ENCODE results near the gene ITGB5. TPM values are rescaled to one million over a fixed set of nuclear protein-coding genes. Genes with fewer than 3 reads are reported as not detected.

ITGB5 gene
- total RNA-seq, 1 donor from 2014 or later: 139 TPM

DNA sequence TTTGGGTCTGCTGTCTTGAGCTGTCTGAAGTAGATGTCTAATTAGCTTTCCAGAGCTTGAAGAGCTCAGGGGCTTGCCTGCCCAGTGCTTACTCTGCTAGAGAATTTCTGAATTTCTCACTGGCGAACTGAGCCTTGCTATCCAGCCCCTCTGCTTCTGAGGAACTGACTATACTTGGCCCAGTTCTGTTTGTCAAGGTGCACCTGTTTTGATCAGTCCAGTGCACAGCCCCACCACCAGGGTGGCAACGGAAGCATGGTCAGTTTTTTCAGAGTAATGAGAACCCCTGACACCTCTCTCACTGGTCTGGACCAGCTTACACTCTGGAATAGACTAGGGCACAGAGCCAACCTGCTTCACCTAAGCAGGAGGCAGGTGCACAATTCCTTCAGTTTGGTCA is 25.2 kb downstream of the ITGB5 start:
- H3K27ac ChIP-seq (ENCODE audit: low read depth, low read length): no peak overlapping the region
- FAIRE-seq (no peak), DNase-seq (ENCODE audit: low read depth) (no peak)
- H3K36me3 ChIP-seq (ENCODE audit: insufficient read depth, low read length): no peaks in the 10 kb centered on the region
- H3K4me3 Mint-ChIP-seq (ENCODE audit: unreplicated experiment): no peak overlapping the region
- H3K9me3 Mint-ChIP-seq (ENCODE audit: unreplicated experiment): no peaks in the 10 kb centered on the region
- H3K9ac ChIP-seq (ENCODE audit: low read length): no peak overlapping the region
- no peaks in the 10 kb centered on the region for H3K27me3 Mint-ChIP-seq (ENCODE audit: low read depth, unreplicated experiment)
- H3K4me1 ChIP-seq (ENCODE audit: insufficient read depth, low read length): peaks cover 29% of the 10 kb centered on the region
- H3K4me2 ChIP-seq (ENCODE audit: low read length): no peak overlapping the region
- H2AFZ ChIP-seq (ENCODE audit: low read depth, low read length): no peak overlapping the region
- peaks cover 10% of the 10 kb centered on the region for H3K36me3 Mint-ChIP-seq (ENCODE audit: low read depth, unreplicated experiment)
- TF ChIP-seq CTCF (IDR thresholded peaks at IDR 0.05; ENCODE audit: insufficient read depth, low read depth, low read length) (no peak), EZH2 (IDR thresholded peaks at IDR 0.05; ENCODE audit: insufficient read depth, low read length) (no peak)
- no peak overlapping the region for H3K27ac Mint-ChIP-seq (ENCODE audit: unreplicated experiment)
- no peaks in the 10 kb centered on the region for H3K9me3 ChIP-seq (ENCODE audit: insufficient read depth, low read depth, low read length)
- H3K79me2 ChIP-seq (ENCODE audit: insufficient read depth, low read length): peaks cover 39% of the 10 kb centered on the region
- peaks cover 28% of the 10 kb centered on the region for H3K4me1 Mint-ChIP-seq (ENCODE audit: low read depth, unreplicated experiment)
- peaks cover 6% of the 10 kb centered on the region for H4K20me1 ChIP-seq (ENCODE audit: insufficient read depth, low read length)
- no peaks in the 10 kb centered on the region for H3K27me3 ChIP-seq (ENCODE audit: insufficient read depth, low read length)
- no peak overlapping the region for H3K4me3 ChIP-seq (ENCODE audit: insufficient read depth, low read depth, low read length)

DNA sequence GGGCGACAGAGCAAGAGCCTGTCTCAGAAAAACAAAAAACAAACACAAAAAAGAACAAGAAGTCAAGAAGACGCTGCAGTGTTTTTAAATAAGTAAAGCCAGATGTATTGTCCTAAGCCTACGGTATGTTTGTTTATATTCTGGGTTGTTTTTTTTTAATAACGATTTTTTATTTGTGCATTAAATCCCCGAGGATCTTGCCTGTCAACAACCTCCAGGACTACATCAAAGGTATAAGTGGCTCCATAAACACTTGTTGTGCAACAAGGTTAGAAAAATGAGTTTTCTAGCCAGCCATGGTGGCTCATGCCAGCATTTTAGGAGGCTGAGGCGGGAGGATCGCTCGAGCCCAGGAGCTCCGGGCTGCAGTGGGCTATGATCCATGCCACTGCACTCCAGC is 26.1 kb downstream of the ITGB5 start:
- FAIRE-seq: no peak
- H3K36me3 Mint-ChIP-seq (ENCODE audit: low read depth, unreplicated experiment): peaks cover 4% of the 10 kb centered on the region

More for the DNA sequence above, 26.1 kb downstream of the ITGB5 start:
- DNase-seq (ENCODE audit: low read depth): no peak
- Mint-ChIP-seq H3K4me1 (ENCODE audit: low read depth, unreplicated experiment) (peaks cover 33% of the 10 kb centered on the region), H3K4me3 (ENCODE audit: unreplicated experiment) (no peak overlapping the region), H3K27ac (ENCODE audit: unreplicated experiment) (peak overlapping the region; percentile 96), H3K27me3 (ENCODE audit: low read depth, unreplicated experiment) (no peaks in the 10 kb centered on the region), H3K9me3 (ENCODE audit: unreplicated experiment) (no peaks in the 10 kb centered on the region)
- Histone ChIP-seq H3K9me3 (ENCODE audit: insufficient read depth, low read depth, low read length) (no peaks in the 10 kb centered on the region), H3K27me3 (ENCODE audit: insufficient read depth, low read length) (no peaks in the 10 kb centered on the region), H3K4me2 (ENCODE audit: low read length) (peak overlapping the region; percentile 50), H3K4me3 (ENCODE audit: insufficient read depth, low read depth, low read length) (no peak overlapping the region), H2AFZ (ENCODE audit: low read depth, low read length) (no peak overlapping the region), H3K4me1 (ENCODE audit: insufficient read depth, low read length) (peaks cover 29% of the 10 kb centered on the region), H3K36me3 (ENCODE audit: insufficient read depth, low read length) (peaks cover 3% of the 10 kb centered on the region), H4K20me1 (ENCODE audit: insufficient read depth, low read length) (peaks cover 4% of the 10 kb centered on the region), H3K9ac (ENCODE audit: low read length) (no peak overlapping the region), H3K79me2 (ENCODE audit: insufficient read depth, low read length) (peaks cover 41% of the 10 kb centered on the region), H3K27ac (ENCODE audit: low read depth, low read length) (peak overlapping the region; percentile 43)
- TF ChIP-seq EZH2 (IDR thresholded peaks at IDR 0.05; ENCODE audit: insufficient read depth, low read length): no peak
- TF ChIP-seq CTCF (IDR thresholded peaks at IDR 0.05; ENCODE audit: insufficient read depth, low read depth, low read length): no peak
